HG02852 (cell line): Measurements from ENCODE around the gene LRGUK.
"Not testable (repeated sequence)": the region's sequence is repeated elsewhere in the genome, so short reads cannot be mapped to it uniquely, and the experiment has no call there.

ENCODE experiments used
- ATAC-seq: cut with Tn5 transposase; IDR thresholded peaks from one replicate; pipeline ENCODE4 v1.9.1; 2021; ENCODE audit warnings: mild to moderate bottlenecking, moderate library complexity; ENCODE audit not compliant: unreplicated experiment

The LRGUK gene, protein sequence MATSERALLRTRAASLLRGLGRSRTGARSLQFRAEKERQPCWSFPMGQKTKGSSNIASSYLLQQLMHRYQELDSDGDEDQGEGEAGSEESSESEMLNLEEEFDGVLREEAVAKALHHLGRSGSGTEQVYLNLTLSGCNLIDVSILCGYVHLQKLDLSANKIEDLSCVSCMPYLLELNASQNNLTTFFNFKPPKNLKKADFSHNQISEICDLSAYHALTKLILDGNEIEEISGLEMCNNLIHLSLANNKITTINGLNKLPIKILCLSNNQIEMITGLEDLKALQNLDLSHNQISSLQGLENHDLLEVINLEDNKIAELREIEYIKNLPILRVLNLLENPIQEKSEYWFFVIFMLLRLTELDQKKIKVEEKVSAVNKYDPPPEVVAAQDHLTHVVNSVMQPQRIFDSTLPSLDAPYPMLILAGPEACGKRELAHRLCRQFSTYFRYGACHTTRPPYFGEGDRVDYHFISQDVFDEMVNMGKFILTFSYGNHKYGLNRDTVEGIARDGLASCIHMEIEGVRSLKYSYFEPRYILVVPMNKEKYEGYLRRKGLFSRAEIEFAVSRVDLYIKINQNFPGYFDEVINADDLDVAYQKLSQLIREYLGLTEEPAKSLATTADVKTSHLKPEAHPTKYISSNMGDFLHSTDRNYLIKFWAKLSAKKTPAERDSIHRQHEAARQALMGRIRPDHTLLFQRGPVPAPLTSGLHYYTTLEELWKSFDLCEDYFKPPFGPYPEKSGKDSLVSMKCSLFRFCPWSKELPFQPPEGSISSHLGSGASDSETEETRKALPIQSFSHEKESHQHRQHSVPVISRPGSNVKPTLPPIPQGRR

DNA sequence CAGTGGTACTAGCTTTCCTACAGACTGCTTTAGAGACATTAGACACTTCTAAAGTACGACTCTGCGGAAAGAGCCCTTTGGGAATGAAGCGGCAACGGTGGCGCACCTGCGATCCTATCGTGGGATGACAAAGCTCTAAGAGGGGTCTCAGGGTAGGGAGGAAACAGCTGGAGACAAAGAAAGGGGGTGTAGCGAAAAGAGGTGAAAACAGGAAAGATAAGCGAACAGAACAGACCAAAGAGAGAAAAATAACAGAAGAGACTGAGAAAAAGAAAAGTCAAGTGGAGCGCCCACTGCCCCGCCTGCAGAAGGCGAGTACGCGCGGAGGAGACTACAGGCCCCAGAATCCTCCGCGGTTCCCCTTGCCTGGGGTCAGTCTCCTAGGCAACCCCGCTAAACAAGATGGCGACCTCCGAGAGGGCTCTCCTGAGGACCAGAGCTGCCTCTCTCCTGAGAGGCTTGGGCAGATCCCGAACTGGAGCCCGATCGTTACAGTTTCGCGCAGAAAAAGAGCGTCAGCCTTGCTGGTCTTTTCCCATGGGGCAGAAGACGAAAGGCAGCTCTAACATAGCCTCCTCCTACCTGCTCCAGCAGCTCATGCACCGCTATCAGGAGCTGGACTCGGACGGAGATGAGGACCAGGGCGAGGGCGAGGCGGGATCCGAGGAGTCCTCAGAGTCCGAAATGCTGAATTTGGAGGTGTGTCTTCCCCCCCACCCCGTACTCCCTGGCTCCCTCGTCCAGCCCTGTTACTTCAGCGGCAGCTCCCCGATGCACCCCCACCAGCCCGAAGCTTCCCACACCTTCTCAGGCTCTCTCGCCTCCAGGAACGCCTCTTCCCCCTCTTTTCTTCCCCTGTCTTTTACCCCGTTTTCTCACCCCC is at the start of gene LRGUK:
LRGUK (plus strand) TSS at position 375 of the 883 bp plus-strand sequence; CDS start at position 403, 28 bp downstream.
- ATAC-seq: peak; percentile 100

DNA sequence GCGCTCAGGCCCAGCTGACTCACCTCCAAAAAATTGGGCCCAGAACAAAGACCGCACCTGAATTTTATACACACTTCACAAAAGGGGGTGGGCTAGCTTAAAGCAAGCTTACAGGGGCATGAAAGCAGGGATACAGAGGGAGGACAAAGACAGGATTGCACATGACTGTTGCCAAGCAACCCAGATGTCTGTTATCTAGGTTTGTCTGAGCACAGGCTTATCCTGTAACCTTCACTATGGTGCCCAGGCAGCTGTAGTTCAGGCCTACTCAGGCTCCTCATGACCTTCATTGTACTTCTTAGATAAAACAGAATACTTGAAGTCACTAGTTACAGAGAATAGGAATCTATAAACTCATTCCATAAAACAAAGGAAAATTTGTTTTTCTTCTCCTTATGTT is 49.6 kb upstream of the LRGUK start:
- not testable (repeated sequence) for ATAC-seq

DNA sequence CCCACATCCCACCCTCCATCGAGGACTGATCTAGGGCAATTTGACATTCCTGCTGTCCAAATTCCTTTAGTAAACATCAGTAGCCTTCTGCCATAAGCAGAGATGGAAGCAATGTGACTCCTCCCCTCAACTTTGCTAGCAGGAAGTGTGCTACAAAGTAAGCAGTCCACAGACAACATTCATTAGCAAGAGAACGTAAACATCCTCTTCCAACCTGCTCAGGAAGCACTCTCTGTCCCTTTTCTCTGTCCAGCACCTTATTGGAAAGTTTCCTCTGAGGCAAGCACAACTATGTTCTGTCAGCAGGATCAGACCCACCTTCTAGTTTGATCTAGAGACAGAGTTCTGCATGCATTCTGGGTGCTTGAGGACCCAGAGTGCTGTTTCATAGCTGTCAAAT is 48.1 kb upstream of the LRGUK start:
- no peak for ATAC-seq

DNA sequence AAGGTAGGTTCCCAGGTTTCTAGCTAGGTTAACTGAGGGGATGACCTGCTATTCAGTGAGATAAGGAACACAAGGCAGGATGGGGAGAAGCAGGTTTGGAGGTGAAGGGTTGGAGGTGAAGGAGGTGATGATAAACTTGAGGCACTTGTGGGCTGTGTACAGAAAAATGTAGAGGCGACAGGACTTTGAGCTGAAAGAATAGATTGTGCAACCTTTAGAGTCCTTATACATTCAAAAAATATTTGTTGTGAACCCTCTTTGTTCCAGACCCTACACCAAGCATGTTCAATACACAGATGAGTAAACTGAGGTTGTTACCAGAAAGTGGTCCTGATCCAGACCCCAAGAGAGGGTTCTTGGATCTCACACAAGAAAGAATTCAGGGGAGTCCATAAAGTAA is 45.4 kb upstream of the LRGUK start:
- ATAC-seq: no peak

DNA sequence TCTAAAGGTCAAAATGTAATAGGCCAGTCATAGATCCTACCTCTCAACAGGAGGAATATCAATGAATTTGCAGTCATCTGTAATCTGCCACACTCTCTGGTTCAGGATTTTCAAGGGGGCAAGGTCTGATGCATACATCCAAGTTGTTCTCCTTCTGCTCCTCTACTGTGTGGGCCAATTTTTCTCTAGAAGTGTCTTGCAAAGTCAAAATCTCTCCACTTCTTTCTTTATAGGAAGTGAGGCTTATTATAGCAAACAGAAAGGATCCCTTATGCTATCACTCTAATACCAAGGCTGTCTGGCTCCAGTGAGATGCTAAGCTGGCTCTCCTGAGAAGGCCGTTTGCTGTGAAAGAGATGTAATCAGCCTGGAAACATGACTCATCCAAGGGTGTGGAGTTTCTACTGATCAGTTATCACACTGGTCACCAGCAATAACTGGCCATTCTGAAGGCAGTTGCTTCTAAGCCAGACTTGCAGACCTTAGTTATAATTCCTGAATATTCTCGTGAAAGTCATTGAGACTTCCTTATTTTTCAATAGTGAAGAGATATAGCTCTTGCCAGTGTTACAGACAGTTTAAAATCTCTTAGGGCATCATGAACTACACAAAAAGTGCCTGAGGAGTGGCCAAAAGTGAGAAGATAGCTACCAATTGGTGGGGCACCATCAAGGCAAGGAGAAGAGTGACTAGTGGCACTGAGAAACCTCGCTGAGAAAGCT is 43.2 kb upstream of the LRGUK start:
- no peak for ATAC-seq

DNA sequence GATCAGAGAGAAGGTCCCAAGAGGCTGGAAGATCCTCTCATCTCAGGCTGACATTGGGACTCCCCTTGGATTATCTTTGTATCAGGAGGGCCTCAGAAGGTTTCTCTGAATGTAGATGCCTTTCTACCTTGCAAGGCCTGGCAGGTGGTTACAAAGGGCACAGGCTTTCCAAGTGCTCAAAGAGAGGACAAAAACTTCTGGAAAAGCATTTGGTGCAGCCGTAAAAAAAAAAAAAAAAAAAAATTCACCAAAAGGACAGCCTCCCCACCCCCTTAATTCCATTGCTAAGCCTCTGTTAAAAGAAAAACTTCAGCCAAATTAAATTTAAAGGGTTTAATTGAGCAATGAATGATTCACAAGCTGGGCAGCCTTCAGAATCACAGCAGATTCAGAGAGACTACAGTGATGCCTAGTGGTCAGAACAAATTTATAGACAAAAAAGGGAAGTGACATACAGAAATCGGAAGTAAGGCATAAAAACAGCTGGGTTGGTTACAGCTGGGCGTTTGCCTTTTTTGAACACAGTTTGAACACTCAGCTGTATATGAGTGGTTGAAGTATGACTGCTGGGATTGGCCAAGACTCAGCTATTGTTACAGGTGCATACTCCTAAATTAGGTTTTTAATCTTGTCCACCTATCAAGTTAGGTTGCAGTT is 42.5 kb upstream of the LRGUK start:
- peak; percentile 64 for ATAC-seq

DNA sequence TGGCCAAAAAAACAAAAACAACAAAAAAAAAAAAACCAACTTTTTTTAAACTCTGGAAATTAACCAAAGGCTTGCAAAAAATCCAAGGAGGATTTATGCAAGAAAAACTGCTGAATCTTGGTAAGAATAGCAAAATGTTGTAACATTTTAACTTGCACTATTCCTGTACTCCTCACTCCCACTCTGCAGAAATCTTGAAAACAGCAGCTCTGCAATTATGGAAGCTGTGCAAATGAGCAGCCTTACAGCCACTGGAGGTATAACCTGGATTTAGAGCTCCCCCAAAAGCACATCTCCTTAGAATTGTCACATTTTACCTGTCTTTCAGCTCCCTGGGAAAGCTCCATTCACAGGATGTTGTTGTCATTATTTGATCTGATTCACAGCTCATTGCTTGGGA is 41.8 kb upstream of the LRGUK start:
- no peak for ATAC-seq

DNA sequence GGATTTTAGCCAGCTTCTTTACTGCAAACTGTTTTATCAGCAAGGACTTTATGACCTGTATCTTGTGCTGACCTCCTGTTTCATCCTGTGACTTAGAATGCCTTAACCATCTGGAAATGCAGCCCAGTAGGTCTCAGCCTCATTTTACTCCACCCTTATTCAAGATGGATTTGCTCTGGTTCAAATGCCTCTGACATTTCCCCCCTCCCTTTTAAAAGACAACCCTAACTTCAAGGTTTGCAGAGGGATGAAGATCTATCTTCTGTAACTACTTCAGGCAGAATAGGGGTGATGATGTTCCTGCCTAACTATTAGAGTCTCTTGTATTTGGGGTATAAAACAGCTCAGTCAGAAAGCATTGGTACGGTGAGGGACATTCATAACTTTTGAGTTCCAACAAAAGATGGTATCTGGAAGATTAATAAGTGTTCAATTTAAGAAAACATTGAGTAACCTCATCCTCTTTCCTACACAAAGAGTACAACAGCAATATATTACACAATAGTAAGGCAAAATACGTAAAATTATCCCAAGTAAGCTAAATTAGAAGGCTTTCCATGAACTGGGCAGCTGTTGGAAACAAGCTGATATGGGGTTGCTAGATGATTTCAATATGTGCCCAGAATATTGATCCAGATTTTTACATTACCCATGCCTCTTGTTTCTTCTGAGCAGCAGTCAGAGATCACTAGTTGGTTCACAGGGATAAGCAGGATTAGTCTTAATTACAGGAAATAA is 40.0 kb upstream of the LRGUK start:
- no peak for ATAC-seq

DNA sequence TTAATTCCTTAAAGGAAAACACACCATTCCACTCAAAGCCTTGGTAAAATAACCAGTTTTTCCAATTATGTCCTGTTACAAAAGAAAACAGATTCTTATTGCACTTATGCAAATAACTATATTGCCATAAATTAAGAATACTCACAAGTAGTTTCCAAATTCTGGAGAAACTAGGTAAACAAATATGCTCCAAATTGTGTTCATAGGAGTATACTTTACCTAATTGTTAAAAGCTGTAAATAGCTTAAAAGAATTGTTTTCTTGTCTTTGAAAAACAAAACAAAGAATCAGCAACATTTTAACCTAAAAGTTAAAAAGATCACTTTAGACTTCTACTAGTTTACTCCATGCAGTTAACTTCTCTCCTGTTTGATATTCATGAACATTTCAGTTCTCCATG is 38.9 kb upstream of the LRGUK start:
- no peak for ATAC-seq

DNA sequence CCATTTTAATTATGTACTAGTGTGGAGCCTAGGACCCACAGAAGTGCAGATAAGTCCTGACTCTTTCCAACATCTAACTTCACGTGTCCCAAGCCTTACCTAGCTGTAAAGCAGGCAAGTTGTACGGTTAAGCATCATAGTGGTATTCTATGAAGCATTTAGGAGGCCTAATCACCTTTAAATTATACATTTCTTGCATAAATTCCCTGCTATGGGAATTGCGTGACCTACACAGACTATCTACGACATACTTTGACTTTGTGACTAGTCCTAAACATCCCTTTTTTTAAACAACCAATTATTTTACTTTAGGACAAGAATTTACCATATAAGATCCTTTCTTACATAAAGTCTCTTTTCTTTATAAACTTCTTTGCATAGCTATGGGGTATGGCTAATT is 37.7 kb upstream of the LRGUK start:
- no peak for ATAC-seq

DNA sequence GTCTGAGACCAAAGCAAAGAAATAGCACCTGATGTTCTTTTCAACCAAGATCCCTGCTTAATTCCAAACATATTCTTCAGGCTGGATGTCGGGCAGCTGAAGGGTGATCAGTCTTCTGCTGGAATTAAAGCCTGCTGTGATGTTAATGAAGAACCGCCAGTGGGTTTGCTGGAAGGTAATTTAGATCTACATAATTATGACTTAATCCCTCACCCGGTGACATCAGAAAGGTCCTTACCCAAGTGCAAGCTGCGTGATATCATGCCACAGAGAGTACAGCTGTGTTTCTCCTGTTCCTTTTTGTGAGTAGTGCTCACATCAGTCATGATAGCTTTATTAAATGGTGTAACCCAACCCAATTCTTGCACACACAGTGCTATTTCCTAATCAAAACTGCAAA is 29.1 kb upstream of the LRGUK start:
- no peak for ATAC-seq

DNA sequence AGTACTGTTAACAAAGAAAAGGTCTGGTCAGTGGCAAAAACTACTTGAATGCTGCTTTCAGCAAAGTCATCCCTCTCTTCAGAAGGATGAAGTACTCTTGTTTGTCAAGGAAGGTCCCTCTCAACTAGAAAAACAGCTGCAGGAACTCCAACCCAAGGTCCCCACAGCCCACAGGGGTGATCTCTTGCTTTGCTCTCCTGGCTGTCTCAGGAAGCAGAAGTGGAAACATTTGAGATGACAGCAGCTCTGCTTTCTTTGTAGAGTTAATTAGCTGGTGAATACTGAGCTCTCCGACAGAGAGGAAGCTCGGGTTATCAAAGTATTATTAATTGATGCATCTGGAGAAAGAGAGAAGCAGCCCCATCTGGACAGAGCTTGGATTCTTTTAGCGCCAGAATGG is 25.4 kb upstream of the LRGUK start:
- ATAC-seq: no peak

DNA sequence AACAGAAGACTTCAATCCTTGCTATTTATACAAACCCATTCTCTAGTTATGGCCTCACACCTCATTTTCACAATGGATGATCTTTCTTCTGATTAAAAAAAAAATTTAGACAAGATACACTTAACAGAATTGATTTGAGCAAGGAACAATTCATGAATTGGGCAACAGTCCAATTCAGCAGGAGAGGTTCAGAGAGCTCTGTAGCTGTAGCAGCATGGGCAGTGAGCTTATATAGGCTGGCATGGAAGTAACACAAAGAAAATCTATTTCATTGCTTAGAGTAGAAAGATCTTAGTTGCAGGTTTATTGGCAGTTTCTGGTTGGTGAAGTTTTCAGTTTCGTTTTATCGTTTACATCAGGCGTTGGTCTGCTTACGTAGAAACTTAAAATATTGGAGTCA is 23.0 kb upstream of the LRGUK start:
- ATAC-seq: no peak

DNA sequence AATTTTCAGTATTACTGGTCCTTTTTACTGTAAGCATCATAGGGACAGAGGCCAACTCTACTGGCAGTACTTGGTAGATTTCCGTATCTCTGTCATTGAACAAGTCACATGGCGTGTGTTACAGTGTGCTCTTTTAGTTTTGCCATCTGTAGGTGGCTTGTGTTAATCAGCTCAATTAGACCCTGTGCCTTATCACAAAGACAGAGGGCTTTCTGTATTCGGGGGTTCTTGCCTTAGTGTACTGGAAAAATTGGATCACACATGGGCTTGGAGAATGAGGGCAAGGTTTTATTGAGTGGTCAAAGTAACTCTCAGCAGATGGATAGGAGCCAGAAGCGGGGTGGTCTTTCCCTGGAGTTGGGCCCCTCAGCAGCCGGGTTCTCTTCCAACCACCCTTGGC is 21.3 kb upstream of the LRGUK start:
- no peak for ATAC-seq

DNA sequence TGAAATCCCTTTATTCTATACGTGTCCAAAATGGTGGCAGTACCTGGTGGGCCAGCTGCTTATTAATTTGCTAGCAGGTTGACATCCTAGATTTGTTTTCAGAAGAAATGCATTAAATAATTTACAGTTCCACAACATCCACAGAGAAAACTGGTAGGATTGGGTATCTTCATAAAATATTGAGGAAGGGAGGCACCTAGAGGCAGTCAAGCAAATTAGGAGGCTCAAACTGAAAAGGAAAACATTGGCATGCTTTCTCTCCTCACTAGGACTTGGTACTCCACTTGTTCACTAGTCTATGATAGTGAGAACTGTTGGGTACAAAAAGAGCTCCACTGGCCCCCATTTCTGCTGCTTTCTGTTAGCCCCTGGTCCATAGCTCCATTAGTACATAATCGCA is 18.3 kb upstream of the LRGUK start:
- no peak for ATAC-seq

DNA sequence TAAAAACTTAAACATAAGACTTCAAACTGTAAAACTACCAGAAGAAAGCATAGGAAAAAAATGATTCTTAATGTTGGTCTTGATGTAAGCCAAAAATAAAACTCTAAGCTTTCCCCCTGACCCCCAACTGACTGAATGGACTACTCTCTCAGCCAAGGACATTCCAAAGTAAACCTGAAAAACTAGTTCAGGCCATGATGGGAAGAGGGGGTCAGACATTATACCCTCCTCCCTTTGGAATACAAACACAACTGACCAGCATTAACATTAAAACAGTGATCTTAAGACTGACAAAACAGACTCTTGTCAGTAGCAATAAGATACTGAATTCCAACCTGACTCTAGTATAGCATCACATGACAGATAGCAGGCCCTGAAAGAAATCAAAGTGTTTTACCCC is 13.5 kb upstream of the LRGUK start:
- no peak for ATAC-seq

DNA sequence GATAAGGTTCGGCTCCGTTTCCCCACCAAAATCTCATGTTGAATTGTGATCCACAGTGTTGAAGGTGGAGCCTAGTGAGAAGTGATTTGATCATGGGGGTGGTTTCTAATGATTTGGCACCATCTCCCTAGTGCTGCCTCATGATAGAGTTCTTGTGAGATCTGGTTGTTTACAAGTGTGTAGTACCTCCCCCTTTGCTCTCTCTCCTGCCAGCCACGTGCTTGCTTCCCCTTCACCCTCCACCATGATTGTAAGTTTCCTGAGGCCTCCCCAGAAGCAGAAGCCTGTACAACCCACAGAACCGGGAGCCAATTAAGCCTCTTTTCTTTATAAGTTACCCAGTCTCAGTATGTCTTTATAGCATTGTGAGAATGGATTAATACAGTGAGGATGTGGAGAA is 12.1 kb upstream of the LRGUK start:
- ATAC-seq: no peak

DNA sequence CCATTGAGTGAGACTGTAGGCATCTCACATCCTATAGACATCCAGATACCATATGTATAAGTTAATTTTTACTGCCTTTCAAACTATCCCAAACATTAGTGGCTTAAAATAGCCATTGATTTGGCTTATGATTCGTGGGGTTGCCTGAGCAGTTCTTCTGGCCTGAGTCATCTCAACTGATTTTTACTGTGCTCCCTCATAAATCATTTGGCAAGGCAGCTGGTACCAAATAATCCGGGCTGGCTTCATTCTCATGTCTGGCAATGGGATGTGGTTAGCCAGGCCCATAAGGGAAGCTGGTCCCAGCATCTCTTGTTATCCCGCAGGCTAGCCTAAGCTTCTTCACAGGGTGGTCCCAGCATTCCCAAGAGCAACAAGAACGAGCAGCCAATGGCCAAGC is 6.7 kb upstream of the LRGUK start:
- ATAC-seq: no peak

DNA sequence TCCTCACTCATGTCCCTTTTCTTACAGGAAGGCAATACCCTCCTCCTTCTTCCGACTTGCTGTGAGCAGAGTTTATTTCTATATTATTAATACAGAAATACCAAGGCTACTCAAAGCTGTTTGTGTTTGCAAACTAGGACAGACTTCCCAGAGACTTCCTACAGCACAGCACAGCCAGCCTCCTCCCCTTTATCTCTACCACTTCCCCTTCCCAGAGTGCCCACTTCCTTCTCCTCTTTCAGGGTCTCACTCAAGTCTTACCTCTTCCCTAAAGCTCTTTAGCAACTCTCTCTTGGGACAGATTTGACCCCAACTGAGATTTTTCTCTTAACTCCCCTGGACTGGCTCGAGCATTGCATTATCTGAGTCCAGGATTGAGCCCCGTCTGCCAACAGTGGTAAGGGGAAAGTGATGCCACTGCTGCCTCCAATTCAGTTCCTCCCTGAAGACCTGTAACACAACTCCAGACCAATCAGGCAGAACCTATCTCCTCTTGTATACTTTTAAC is 5.5 kb upstream of the LRGUK start:
- no peak for ATAC-seq
